ENCODE data around the gene NEU4.
"Not testable (repeated sequence)": the region's sequence is repeated elsewhere in the genome, so short reads cannot be mapped to it uniquely, and the experiment has no call there.

The NEU4 gene

DNA sequence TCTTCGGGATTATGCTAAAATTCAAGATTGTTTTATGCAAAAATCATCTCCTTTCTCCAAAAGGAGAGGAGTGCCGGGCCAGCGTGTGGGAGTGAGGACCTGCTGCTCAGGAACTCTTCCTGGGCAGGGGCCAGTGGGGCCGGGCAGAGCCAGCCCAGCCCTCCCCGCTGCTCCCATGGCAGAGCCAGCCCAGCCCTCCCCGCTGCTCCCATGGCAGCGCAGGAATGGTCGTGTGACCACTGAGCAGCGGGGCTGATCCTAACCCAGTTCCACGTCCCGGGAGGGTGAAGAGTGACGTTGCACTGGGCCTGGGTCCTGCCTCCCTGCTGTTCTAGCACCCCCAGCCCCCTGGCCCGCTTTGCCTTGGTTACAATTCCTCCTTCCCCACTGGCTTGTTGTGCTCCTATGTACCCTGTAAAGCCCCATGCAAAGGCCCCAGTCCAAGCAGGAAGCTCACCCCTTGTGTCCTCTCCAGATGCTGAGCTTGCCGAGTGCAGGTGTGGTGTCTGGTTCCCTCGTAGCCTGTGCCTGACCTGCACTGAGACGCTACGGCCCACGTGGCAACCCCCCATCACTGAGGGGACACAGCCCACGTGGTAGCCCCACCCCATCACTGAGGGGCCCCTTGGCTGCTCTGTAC is 11.4 kb upstream of the NEU4 start:
- DNase-seq (ENCODE audit: low read depth) = no peak
- TF ChIP-seq, protein P1, sequence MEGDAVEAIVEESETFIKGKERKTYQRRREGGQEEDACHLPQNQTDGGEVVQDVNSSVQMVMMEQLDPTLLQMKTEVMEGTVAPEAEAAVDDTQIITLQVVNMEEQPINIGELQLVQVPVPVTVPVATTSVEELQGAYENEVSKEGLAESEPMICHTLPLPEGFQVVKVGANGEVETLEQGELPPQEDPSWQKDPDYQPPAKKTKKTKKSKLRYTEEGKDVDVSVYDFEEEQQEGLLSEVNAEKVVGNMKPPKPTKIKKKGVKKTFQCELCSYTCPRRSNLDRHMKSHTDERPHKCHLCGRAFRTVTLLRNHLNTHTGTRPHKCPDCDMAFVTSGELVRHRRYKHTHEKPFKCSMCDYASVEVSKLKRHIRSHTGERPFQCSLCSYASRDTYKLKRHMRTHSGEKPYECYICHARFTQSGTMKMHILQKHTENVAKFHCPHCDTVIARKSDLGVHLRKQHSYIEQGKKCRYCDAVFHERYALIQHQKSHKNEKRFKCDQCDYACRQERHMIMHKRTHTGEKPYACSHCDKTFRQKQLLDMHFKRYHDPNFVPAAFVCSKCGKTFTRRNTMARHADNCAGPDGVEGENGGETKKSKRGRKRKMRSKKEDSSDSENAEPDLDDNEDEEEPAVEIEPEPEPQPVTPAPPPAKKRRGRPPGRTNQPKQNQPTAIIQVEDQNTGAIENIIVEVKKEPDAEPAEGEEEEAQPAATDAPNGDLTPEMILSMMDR (IDR thresholded peaks at IDR 0.05; ENCODE audit: control insufficient read depth, extremely low read depth, insufficient read depth) = no peak
- H3K4me3 ChIP-seq (ENCODE audit: low read depth, low read length) = no peak overlapping the region

- DNase-seq (ENCODE audit: low read depth) = peak; percentile 27
- TF ChIP-seq, protein P1 (IDR thresholded peaks at IDR 0.05; ENCODE audit: control insufficient read depth, extremely low read depth, insufficient read depth) = no peak
Observed at GRCh38 chr2:241798081-241798630, 10.8 kb upstream of the NEU4 start.

DNA sequence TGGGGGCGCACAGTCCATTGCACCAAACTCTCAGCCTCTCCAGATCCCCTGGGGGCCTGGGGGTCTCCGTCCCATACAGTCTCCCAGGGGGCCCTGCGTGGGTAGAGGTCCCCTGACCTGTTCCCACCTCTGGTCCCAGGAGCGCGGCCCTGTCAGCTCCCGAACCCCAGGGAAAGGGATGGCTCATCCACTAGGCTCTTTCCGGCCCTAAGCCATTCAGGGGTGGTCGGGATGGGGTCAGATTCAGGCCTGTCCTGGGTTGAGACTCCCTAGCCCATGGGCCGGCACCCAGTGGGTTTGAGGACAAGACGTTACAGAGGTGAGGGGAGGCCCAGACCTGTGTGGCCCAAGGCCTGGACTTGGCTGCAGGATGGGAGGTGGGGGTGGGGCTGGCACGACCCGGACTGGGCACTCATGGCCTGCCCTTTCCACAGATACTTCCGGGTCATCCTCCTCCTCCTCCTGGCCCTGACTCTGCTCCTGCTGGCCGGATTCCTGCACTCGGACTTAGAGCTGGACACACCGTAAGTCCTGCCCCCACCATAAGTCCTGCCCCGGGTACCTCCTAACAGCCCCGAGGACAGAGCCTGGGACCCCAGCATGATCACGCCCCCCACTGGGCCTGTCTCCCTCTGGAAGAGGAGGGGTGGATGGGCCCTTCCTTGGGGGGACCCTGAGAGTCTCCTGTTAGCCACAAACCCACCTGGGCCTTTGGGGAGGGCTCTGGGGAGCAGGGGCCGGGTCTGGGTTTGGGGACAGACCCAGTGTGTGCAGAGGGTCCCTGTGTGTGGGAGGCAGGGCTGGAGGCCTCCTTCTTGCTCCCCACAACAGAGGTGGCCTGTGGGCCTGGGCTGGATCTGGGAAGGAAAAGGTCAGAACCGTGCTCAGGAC is 10.1 kb upstream of the NEU4 start:
- TF ChIP-seq, protein P1 (IDR thresholded peaks at IDR 0.05; ENCODE audit: control insufficient read depth, extremely low read depth, insufficient read depth) = no peak
- DNase-seq (ENCODE audit: low read depth) = no peak
- H3K4me3 ChIP-seq (ENCODE audit: low read depth, low read length) = no peak overlapping the region

More at GRCh38 chr2:241798081-241798630, 10.8 kb upstream of the NEU4 start:
- H3K4me3 ChIP-seq (ENCODE audit: low read depth, low read length) = no peak overlapping the region

- no peak overlapping the region for H3K4me3 ChIP-seq (ENCODE audit: low read depth, low read length)
- TF ChIP-seq, protein P1 (IDR thresholded peaks at IDR 0.05; ENCODE audit: control insufficient read depth, extremely low read depth, insufficient read depth) = no peak
- no peak for DNase-seq (ENCODE audit: low read depth)
Observed at GRCh38 chr2:241799522-241800197, 9.3 kb upstream of the NEU4 start.

DNA sequence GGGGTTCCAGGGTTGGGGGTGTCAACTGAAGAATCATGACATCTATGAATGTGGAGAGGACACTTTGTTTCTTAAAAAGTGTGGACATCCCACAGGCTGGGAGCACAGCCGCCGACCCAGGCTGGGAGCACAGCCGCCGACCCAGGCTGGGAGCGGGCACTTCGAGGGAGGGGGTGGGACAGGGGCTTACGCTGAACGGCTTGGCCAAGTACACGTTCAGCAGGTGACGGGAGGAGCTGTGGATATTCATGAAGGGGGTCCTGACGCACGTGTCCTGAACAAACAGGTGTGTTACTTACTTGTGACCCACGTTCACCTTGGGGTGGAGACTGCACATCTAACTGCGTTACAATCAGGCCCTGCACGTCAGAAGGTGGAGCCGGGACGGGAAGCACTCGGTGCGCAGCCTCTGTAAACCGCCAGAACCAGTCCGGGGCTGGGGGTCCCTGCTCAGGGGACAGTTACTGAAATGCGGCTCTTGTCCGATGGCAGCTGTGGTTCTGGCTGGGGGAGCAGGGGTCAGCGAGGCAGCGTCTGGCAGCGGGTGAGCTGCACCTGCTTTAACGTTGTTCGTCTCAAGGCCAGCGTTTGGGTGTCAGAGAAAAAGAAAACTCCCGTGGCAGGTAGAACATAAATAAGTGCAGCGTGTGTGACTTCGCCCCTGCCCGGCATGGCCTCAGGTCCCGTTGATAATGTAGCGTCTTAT is 8.6 kb upstream of the NEU4 start:
- H3K4me3 ChIP-seq (ENCODE audit: low read depth, low read length); DNase-seq (ENCODE audit: low read depth): not testable (repeated sequence)

- DNase-seq (ENCODE audit: low read depth) = no peak
- TF ChIP-seq, protein P1 (IDR thresholded peaks at IDR 0.05; ENCODE audit: control insufficient read depth, extremely low read depth, insufficient read depth) = no peak
- no peak overlapping the region for H3K4me3 ChIP-seq (ENCODE audit: low read depth, low read length)
Observed at GRCh38 chr2:241801611-241802420, 7.2 kb upstream of the NEU4 start.
